ENCODE measurements around the gene SLC13A3. TPM values are rescaled to one million over a fixed set of nuclear protein-coding genes. Genes with fewer than 3 reads are reported as not detected.

Gene SLC13A3
- total RNA-seq, 1 experiment from 2014 or later = not detected

GRCh38 chr20:46573788-46574584 lies 77.3 kb downstream of the SLC13A3 start:
- H4K20me1 ChIP-seq (ENCODE audit: insufficient read depth, low read depth, low read length) = no peaks in the 10 kb centered on the region
- H2AFZ ChIP-seq (ENCODE audit: low read length) = no peak overlapping the region
- no peaks in the 10 kb centered on the region for H3K9me2 ChIP-seq (replicated peaks; ENCODE audit: insufficient read depth, low read length)
- H3K4me3 ChIP-seq (ENCODE audit: low read length) = no peak overlapping the region
- H3K4me1 ChIP-seq (ENCODE audit: low read length) = no peaks in the 10 kb centered on the region
- no peak overlapping the region for H3K27ac ChIP-seq (ENCODE audit: low read length)
- H3K9me3 ChIP-seq (ENCODE audit: low read length) = no peaks in the 10 kb centered on the region
- DNase-seq = no peak
- no peaks in the 10 kb centered on the region for H3K79me2 ChIP-seq (ENCODE audit: low read length)
- H3K4me2 ChIP-seq (ENCODE audit: low read depth, low read length, poor library complexity, severe bottlenecking) = no peak overlapping the region
- H3K27me3 ChIP-seq (ENCODE audit: low read length) = no peaks in the 10 kb centered on the region
- no peaks in the 10 kb centered on the region for H3K36me3 ChIP-seq (ENCODE audit: insufficient read depth, low read length)
- H3K9ac ChIP-seq (ENCODE audit: low read length) = no peak overlapping the region

- Histone ChIP-seq H3K27me3 (ENCODE audit: low read length) (no peaks in the 10 kb centered on the region), H3K27ac (ENCODE audit: low read length) (no peak overlapping the region), H3K9me2 (replicated peaks; ENCODE audit: insufficient read depth, low read length) (no peaks in the 10 kb centered on the region), H3K9ac (ENCODE audit: low read length) (no peak overlapping the region), H3K4me1 (ENCODE audit: low read length) (no peaks in the 10 kb centered on the region), H3K4me2 (ENCODE audit: low read depth, low read length, poor library complexity, severe bottlenecking) (no peak overlapping the region), H3K79me2 (ENCODE audit: low read length) (no peaks in the 10 kb centered on the region), H3K36me3 (ENCODE audit: insufficient read depth, low read length) (no peaks in the 10 kb centered on the region), H4K20me1 (ENCODE audit: insufficient read depth, low read depth, low read length) (no peaks in the 10 kb centered on the region), H3K9me3 (ENCODE audit: low read length) (no peaks in the 10 kb centered on the region), H2AFZ (ENCODE audit: low read length) (no peak overlapping the region), H3K4me3 (ENCODE audit: low read length) (no peak overlapping the region)
- no peak for DNase-seq
Observed at GRCh38 chr20:46573234-46573633, 78.0 kb downstream of the SLC13A3 start.

- Histone ChIP-seq H3K9ac (ENCODE audit: low read length) (no peak overlapping the region), H3K79me2 (ENCODE audit: low read length) (no peaks in the 10 kb centered on the region), H3K36me3 (ENCODE audit: insufficient read depth, low read length) (no peaks in the 10 kb centered on the region), H3K4me2 (ENCODE audit: low read depth, low read length, poor library complexity, severe bottlenecking) (no peak overlapping the region), H3K9me2 (replicated peaks; ENCODE audit: insufficient read depth, low read length) (no peaks in the 10 kb centered on the region), H3K27me3 (ENCODE audit: low read length) (no peaks in the 10 kb centered on the region), H3K4me1 (ENCODE audit: low read length) (no peaks in the 10 kb centered on the region), H3K9me3 (ENCODE audit: low read length) (no peaks in the 10 kb centered on the region), H3K4me3 (ENCODE audit: low read length) (no peak overlapping the region), H3K27ac (ENCODE audit: low read length) (no peak overlapping the region), H4K20me1 (ENCODE audit: insufficient read depth, low read depth, low read length) (no peaks in the 10 kb centered on the region), H2AFZ (ENCODE audit: low read length) (no peak overlapping the region)
- DNase-seq = no peak
Observed at GRCh38 chr20:46572790-46573189, 78.5 kb downstream of the SLC13A3 start.

GRCh38 chr20:46572153-46572552 lies 79.1 kb downstream of the SLC13A3 start:
- Histone ChIP-seq H3K9me3 (ENCODE audit: low read length) (no peaks in the 10 kb centered on the region), H3K79me2 (ENCODE audit: low read length) (no peaks in the 10 kb centered on the region), H4K20me1 (ENCODE audit: insufficient read depth, low read depth, low read length) (no peaks in the 10 kb centered on the region), H3K4me1 (ENCODE audit: low read length) (no peaks in the 10 kb centered on the region), H3K9ac (ENCODE audit: low read length) (no peak overlapping the region), H3K9me2 (replicated peaks; ENCODE audit: insufficient read depth, low read length) (no peaks in the 10 kb centered on the region), H2AFZ (ENCODE audit: low read length) (no peak overlapping the region), H3K36me3 (ENCODE audit: insufficient read depth, low read length) (no peaks in the 10 kb centered on the region), H3K27me3 (ENCODE audit: low read length) (no peaks in the 10 kb centered on the region), H3K4me3 (ENCODE audit: low read length) (no peak overlapping the region), H3K27ac (ENCODE audit: low read length) (no peak overlapping the region), H3K4me2 (ENCODE audit: low read depth, low read length, poor library complexity, severe bottlenecking) (no peak overlapping the region)
- DNase-seq = no peak

GRCh38 chr20:46571418-46571817 lies 79.8 kb downstream of the SLC13A3 start:
- no peak overlapping the region for H3K4me3 ChIP-seq (ENCODE audit: low read length)
- no peaks in the 10 kb centered on the region for H3K9me3 ChIP-seq (ENCODE audit: low read length)
- H3K79me2 ChIP-seq (ENCODE audit: low read length) = no peaks in the 10 kb centered on the region
- no peak for DNase-seq
- no peaks in the 10 kb centered on the region for H3K9me2 ChIP-seq (replicated peaks; ENCODE audit: insufficient read depth, low read length)
- no peak overlapping the region for H3K27ac ChIP-seq (ENCODE audit: low read length)
- H3K36me3 ChIP-seq (ENCODE audit: insufficient read depth, low read length) = no peaks in the 10 kb centered on the region
- no peaks in the 10 kb centered on the region for H3K4me1 ChIP-seq (ENCODE audit: low read length)
- no peaks in the 10 kb centered on the region for H4K20me1 ChIP-seq (ENCODE audit: insufficient read depth, low read depth, low read length)
- H3K4me2 ChIP-seq (ENCODE audit: low read depth, low read length, poor library complexity, severe bottlenecking) = no peak overlapping the region
- H3K27me3 ChIP-seq (ENCODE audit: low read length) = no peaks in the 10 kb centered on the region
- no peak overlapping the region for H3K9ac ChIP-seq (ENCODE audit: low read length)
- H2AFZ ChIP-seq (ENCODE audit: low read length) = no peak overlapping the region

- no peak overlapping the region for H2AFZ ChIP-seq (ENCODE audit: low read length)
- H3K27me3 ChIP-seq (ENCODE audit: low read length) = no peaks in the 10 kb centered on the region
- H3K36me3 ChIP-seq (ENCODE audit: insufficient read depth, low read length) = no peaks in the 10 kb centered on the region
- no peaks in the 10 kb centered on the region for H3K4me1 ChIP-seq (ENCODE audit: low read length)
- H3K4me3 ChIP-seq (ENCODE audit: low read length) = no peak overlapping the region
- H3K9ac ChIP-seq (ENCODE audit: low read length) = no peak overlapping the region
- H3K9me2 ChIP-seq (replicated peaks; ENCODE audit: insufficient read depth, low read length) = no peaks in the 10 kb centered on the region
- no peaks in the 10 kb centered on the region for H3K79me2 ChIP-seq (ENCODE audit: low read length)
- H3K4me2 ChIP-seq (ENCODE audit: low read depth, low read length, poor library complexity, severe bottlenecking) = no peak overlapping the region
- no peak for DNase-seq
- H4K20me1 ChIP-seq (ENCODE audit: insufficient read depth, low read depth, low read length) = no peaks in the 10 kb centered on the region
- H3K27ac ChIP-seq (ENCODE audit: low read length) = no peak overlapping the region
- H3K9me3 ChIP-seq (ENCODE audit: low read length) = no peaks in the 10 kb centered on the region
Observed at GRCh38 chr20:46570956-46571355, 80.3 kb downstream of the SLC13A3 start.

- Histone ChIP-seq H3K27ac (ENCODE audit: low read length) (no peak overlapping the region), H3K9ac (ENCODE audit: low read length) (no peak overlapping the region), H3K36me3 (ENCODE audit: insufficient read depth, low read length) (no peaks in the 10 kb centered on the region), H3K79me2 (ENCODE audit: low read length) (no peaks in the 10 kb centered on the region), H3K9me3 (ENCODE audit: low read length) (no peaks in the 10 kb centered on the region), H4K20me1 (ENCODE audit: insufficient read depth, low read depth, low read length) (no peaks in the 10 kb centered on the region), H2AFZ (ENCODE audit: low read length) (no peak overlapping the region), H3K4me2 (ENCODE audit: low read depth, low read length, poor library complexity, severe bottlenecking) (no peak overlapping the region), H3K4me3 (ENCODE audit: low read length) (no peak overlapping the region), H3K4me1 (ENCODE audit: low read length) (no peaks in the 10 kb centered on the region), H3K27me3 (ENCODE audit: low read length) (no peaks in the 10 kb centered on the region), H3K9me2 (replicated peaks; ENCODE audit: insufficient read depth, low read length) (no peaks in the 10 kb centered on the region)
- no peak for DNase-seq
Observed at GRCh38 chr20:46569961-46570360, 81.3 kb downstream of the SLC13A3 start.

DNA sequence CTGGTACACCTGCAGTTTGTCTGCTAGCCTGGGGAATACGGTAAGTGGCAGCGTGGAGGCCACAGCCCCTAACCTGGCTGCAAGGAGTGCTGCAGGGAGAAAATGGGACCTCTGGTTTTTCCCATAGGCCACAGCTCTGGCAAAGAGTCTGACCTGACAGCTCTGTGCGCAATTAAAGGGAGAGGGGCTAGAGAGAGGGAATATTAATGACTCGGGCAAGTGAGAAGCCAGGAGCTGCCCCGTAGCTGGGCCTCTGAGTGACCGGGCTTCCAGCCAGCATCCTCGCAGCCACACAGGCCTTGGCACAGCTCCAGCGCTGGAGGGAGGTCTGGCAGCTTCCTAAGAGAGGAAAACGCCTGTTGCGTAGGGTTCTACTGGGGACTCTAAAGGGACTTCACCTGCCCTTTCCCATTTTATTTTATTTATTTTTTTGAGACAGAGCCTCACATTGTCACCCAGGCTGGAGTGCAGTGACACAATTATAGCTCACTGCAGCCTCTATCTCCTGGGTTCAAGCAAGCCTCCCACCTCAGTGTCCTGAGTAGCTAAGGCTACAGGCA lies 82.6 kb downstream of the SLC13A3 start:
- H3K9ac ChIP-seq (ENCODE audit: low read length) = no peak overlapping the region
- no peaks in the 10 kb centered on the region for H3K9me3 ChIP-seq (ENCODE audit: low read length)
- no peak overlapping the region for H3K4me3 ChIP-seq (ENCODE audit: low read length)
- H2AFZ ChIP-seq (ENCODE audit: low read length) = no peak overlapping the region
- DNase-seq = no peak
- H3K36me3 ChIP-seq (ENCODE audit: insufficient read depth, low read length) = no peaks in the 10 kb centered on the region
- no peaks in the 10 kb centered on the region for H4K20me1 ChIP-seq (ENCODE audit: insufficient read depth, low read depth, low read length)
- H3K27ac ChIP-seq (ENCODE audit: low read length) = no peak overlapping the region
- no peaks in the 10 kb centered on the region for H3K4me1 ChIP-seq (ENCODE audit: low read length)
- no peaks in the 10 kb centered on the region for H3K9me2 ChIP-seq (replicated peaks; ENCODE audit: insufficient read depth, low read length)
- H3K27me3 ChIP-seq (ENCODE audit: low read length) = no peaks in the 10 kb centered on the region
- no peaks in the 10 kb centered on the region for H3K79me2 ChIP-seq (ENCODE audit: low read length)
- H3K4me2 ChIP-seq (ENCODE audit: low read depth, low read length, poor library complexity, severe bottlenecking) = no peak overlapping the region

All from Karpas-422 (cell line).